Measurements from ENCODE around the gene NAV2.

Gene NAV2

GRCh38 chr11:19853920-19854319, 141.3 kb downstream of the NAV2 start:
- TF ChIP-seq, protein P1, sequence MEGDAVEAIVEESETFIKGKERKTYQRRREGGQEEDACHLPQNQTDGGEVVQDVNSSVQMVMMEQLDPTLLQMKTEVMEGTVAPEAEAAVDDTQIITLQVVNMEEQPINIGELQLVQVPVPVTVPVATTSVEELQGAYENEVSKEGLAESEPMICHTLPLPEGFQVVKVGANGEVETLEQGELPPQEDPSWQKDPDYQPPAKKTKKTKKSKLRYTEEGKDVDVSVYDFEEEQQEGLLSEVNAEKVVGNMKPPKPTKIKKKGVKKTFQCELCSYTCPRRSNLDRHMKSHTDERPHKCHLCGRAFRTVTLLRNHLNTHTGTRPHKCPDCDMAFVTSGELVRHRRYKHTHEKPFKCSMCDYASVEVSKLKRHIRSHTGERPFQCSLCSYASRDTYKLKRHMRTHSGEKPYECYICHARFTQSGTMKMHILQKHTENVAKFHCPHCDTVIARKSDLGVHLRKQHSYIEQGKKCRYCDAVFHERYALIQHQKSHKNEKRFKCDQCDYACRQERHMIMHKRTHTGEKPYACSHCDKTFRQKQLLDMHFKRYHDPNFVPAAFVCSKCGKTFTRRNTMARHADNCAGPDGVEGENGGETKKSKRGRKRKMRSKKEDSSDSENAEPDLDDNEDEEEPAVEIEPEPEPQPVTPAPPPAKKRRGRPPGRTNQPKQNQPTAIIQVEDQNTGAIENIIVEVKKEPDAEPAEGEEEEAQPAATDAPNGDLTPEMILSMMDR (IDR thresholded peaks at IDR 0.05), result no peak
- H3K27ac ChIP-seq, result no peak overlapping the region

DNA sequence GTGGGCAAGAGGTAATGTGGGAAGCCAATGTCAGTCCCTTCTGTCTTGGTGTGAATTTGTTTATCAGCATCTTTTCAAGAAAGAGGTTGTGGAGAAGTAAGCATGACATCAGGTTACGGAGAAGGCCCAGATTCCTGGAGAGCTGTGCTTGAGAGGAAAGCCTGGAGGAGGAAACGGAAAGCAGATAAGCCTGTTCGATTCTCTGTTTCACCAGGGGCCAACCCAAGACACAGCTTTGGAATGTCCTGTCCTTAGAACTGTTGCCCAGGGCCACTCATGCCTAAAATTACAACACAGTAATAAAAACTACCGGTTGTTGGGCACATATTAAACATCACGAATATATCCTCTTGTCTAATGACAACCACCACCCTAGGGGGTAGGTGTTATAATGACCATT, 148.5 kb downstream of the NAV2 start:
- intact Hi-C loops (cut with DNase I; ENCODE audit: low total_unique reads), result no loop called here
- Histone ChIP-seq H3K4me3 (no peak overlapping the region), H3K36me3 (peaks cover 0 to 3% (median 3%) of the 10 kb centered on the region in 3 donors), H3K27me3 (no peaks in the 10 kb centered on the region), H3K9me3 (no peaks in the 10 kb centered on the region), H3K27ac (no peak overlapping the region), H3K4me1 (peaks cover 0 to 54% (median 24%) of the 10 kb centered on the region in 4 donors)
- TF ChIP-seq, protein P1 (IDR thresholded peaks at IDR 0.05), result no peak
- DNase-seq, result no peak

More at GRCh38 chr11:19853920-19854319, 141.3 kb downstream of the NAV2 start:
- Histone ChIP-seq H3K27me3 (no peaks in the 10 kb centered on the region), H3K4me1 (peaks cover 0 to 31% (median 13%) of the 10 kb centered on the region in 4 donors), H3K4me3 (no peak overlapping the region), H3K36me3 (peaks cover 0 to 31% (median 21%) of the 10 kb centered on the region in 3 donors), H3K9me3 (no peaks in the 10 kb centered on the region)
- intact Hi-C loops (cut with DNase I; ENCODE audit: low total_unique reads), result no loop called here
- DNase-seq, result no peak

DNA sequence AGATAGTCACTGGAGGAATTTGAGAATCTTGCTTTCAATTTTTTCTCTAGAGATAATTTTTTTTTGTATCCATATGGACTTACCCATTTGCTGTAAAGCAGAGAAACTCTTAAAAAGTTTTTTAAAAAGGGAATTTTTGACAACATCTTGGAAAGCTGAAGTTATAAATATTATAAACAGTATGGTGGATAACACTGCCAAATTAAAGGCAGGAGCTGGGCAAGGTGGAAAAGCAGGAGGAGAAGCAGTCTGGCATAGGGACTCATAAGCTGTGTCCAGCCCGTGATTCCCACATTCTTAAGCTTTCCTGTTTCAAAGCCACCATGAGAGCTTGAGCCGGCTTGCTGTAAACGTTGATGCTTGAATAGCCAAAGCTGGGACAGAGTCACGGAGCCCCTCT, 149.5 kb downstream of the NAV2 start:
- TF ChIP-seq, protein P1 (IDR thresholded peaks at IDR 0.05), result no peak

GRCh38 chr11:19864141-19865140, 151.8 kb downstream of the NAV2 start:
- H3K4me3 ChIP-seq, result no peak overlapping the region
- H3K27ac ChIP-seq, result no peak overlapping the region
- DNase-seq, result no peak
- no peaks in the 10 kb centered on the region for H3K9me3 ChIP-seq
- no peaks in the 10 kb centered on the region for H3K27me3 ChIP-seq
- TF ChIP-seq, protein P1 (IDR thresholded peaks at IDR 0.05), result no peak
- H3K4me1 ChIP-seq, result peaks cover 0 to 87% (median 45%) of the 10 kb centered on the region in 4 donors
- H3K36me3 ChIP-seq, result peaks cover 0 to 10% (median 5%) of the 10 kb centered on the region in 3 donors
- intact Hi-C loops (cut with DNase I; ENCODE audit: low total_unique reads), result no loop called here

More for the DNA sequence above, 149.5 kb downstream of the NAV2 start:
- intact Hi-C loops (cut with DNase I; ENCODE audit: low total_unique reads), result no loop called here
- Histone ChIP-seq H3K4me1 (peaks cover 0 to 63% (median 26%) of the 10 kb centered on the region in 4 donors), H3K36me3 (peaks cover 0 to 2% (median 0%) of the 10 kb centered on the region in 3 donors), H3K27ac (no peak overlapping the region), H3K27me3 (no peaks in the 10 kb centered on the region), H3K4me3 (no peak overlapping the region), H3K9me3 (no peaks in the 10 kb centered on the region)
- DNase-seq, result no peak

- Histone ChIP-seq H3K4me3 (no peak overlapping the region), H3K27me3 (no peaks in the 10 kb centered on the region), H3K27ac (no peak overlapping the region), H3K36me3 (peaks cover 8 to 26% (median 15%) of the 10 kb centered on the region in 3 donors), H3K9me3 (no peaks in the 10 kb centered on the region), H3K4me1 (peaks cover 0 to 97% (median 52%) of the 10 kb centered on the region in 4 donors)
- DNase-seq, result no peak
- TF ChIP-seq, protein P1 (IDR thresholded peaks at IDR 0.05), result no peak
- intact Hi-C loops (cut with DNase I; ENCODE audit: low total_unique reads), result no loop called here
Measured at GRCh38 chr11:19866037-19866436, 153.4 kb downstream of the NAV2 start.
